H1 (cell line): Measurements from ENCODE around the gene TMEM126B. TPM values are rescaled to one million over a fixed set of nuclear protein-coding genes. Genes with fewer than 3 reads are reported as not detected.

Experiments used
- CHD2 ChIP-seq: IDR thresholded peaks from 2 replicates; pipeline ENCODE4 v1.6.1; 2012; ENCODE audit warnings: low read length, improper control_type of control experiment
- HDAC6 ChIP-seq: IDR thresholded peaks from one replicate; pipeline ENCODE4 v1.7.1; 2012; ENCODE audit warnings: low read depth, mild to moderate bottlenecking, inconsistent platforms, low read length, moderate library complexity
- NANOG ChIP-seq: IDR thresholded peaks from 2 replicates; pipeline ENCODE4 v1.6.1; 2011; ENCODE audit warnings: low read length, low read depth, mild to moderate bottlenecking, inconsistent platforms; ENCODE audit not compliant: insufficient read depth, poor library complexity, severe bottlenecking
- SAP30 ChIP-seq: fragments of 300-600 bp; sonication (generic); IDR thresholded peaks from 2 replicates; pipeline ENCODE4 v1.7.1; 2012; ENCODE audit warnings: low read length, moderate library complexity, mild to moderate bottlenecking, inconsistent platforms; ENCODE audit not compliant: insufficient read depth, insufficient replicate concordance
- TCF12 ChIP-seq: IDR thresholded peaks from 2 replicates; pipeline ENCODE4 v1.6.1; 2011; ENCODE audit warnings: low read depth, mild to moderate bottlenecking, low read length
- polyA plus RNA-seq, 7 experiments: library from polyadenylated mRNA; depleted of rRNA in 3 of 7; stranded (reverse) in 5 of 7; unstranded in 2 of 7; fragments of >200 nt in 5 of 7; fragments of 200-250 nt in 2 of 7; gene quantifications; 1 replicate in 5 of 7; 2 replicates in 1 of 7; 4 replicates in 1 of 7; pipeline versions ENCODE4 v1.2.1 to v1.2.3, GENCODE V29; 2011 to 2013; ENCODE audit warnings: missing spikeins in 2 of 7, mixed read lengths in 2 of 7
- total RNA-seq: library from RNA; stranded (reverse); fragmentation: NEBNext Ultra II Directional; extraction: Animal tissue kit (Norgen Biotek cat#: 25700); gene quantifications from 2 replicates; pipeline ENCODE4 v1.2.1, GENCODE V29; 2021

TMEM126B gene
- total and polyA plus RNA-seq, 2 of the 8 experiments (the other 6 are each of a cell fraction or from before 2014, with no cell fraction given) = 85.6 to 101 TPM

DNA sequence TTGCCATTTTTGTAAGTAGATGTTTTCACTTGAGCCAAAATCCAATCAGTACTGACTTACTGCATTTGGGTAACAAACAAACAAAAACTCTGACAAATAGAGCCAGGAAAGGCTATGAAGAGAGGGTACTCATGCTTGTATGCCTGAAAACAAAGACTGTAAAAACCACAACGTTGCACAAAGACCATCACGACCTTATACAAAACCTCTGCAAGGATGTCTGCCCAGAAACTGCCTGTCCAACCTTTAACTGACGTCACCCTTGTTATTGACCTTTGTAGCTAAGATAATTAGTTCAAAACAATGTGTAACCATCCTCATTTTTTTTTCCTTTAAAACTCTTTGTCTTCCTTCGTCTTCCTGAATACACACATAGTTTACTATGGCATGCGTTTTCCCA, 37.3 kb downstream of the TMEM126B start (continued):
- TF ChIP-seq NANOG = no peak
- TF ChIP-seq SAP30 = no peak
- no peak for TF ChIP-seq HDAC6
- TF ChIP-seq CHD2 = no peak
- no peak for TF ChIP-seq TCF12
